H1 (cell line): ENCODE data around the gene ETV1. TPM values are rescaled to one million over a fixed set of nuclear protein-coding genes. Genes with fewer than 3 reads are reported as not detected.

Source experiments
- CHD7 ChIP-seq: fragments of 300-600 bp; sonication (generic); IDR thresholded peaks from 2 replicates; pipeline ENCODE4 v1.7.1; 2012; ENCODE audit warnings: low read length, moderate library complexity, mild to moderate bottlenecking, inconsistent platforms; ENCODE audit not compliant: insufficient replicate concordance
- FOSL1 ChIP-seq: IDR thresholded peaks from 2 replicates; pipeline ENCODE4 v1.6.1; 2011; ENCODE audit warnings: mild to moderate bottlenecking, low read depth, low read length, moderate library complexity; ENCODE audit not compliant: insufficient read depth
- GABPA ChIP-seq: IDR thresholded peaks from 2 replicates; pipeline ENCODE4 v1.6.1; 2011; ENCODE audit warnings: mild to moderate bottlenecking, low read length, moderate library complexity, borderline replicate concordance; ENCODE audit not compliant: insufficient read depth
- SIRT6 ChIP-seq: IDR thresholded peaks from one replicate; pipeline ENCODE4 v1.7.1; 2012; ENCODE audit warnings: low read length, inconsistent platforms
- SP1 ChIP-seq: IDR thresholded peaks from 2 replicates; pipeline ENCODE4 v1.6.1; 2011; ENCODE audit warnings: low read depth, low read length
- polyA plus RNA-seq, 7 experiments: library from polyadenylated mRNA; depleted of rRNA in 3 of 7; stranded (reverse) in 5 of 7; unstranded in 2 of 7; fragments of >200 nt in 5 of 7; fragments of 200-250 nt in 2 of 7; gene quantifications; 1 replicate in 5 of 7; 2 replicates in 1 of 7; 4 replicates in 1 of 7; pipeline versions ENCODE4 v1.2.1 to v1.2.3, GENCODE V29; 2011 to 2013; ENCODE audit warnings: missing spikeins in 2 of 7, mixed read lengths in 2 of 7
- total RNA-seq: library from RNA; stranded (reverse); fragmentation: NEBNext Ultra II Directional; extraction: Animal tissue kit (Norgen Biotek cat#: 25700); gene quantifications from 2 replicates; pipeline ENCODE4 v1.2.1, GENCODE V29; 2021

ETV1 gene
- total and polyA plus RNA-seq, 2 of the 8 experiments (the other 6 are each of a cell fraction or from before 2014, with no cell fraction given) = 58.3 to 91.2 TPM

- TF ChIP-seq CHD7 = peak; percentile 51
- 0 out of 2 replicates have a peak, but pooled peaks have one; percentile 12 for TF ChIP-seq SP1
- TF ChIP-seq FOSL1 = no peak
- TF ChIP-seq GABPA = no peak
- no peak for TF ChIP-seq SIRT6
These were observed 4.4 kb downstream of the ETV1 start (continued) for GRCh38 chr7:13984831-13985685.
